PC-9 (cell line): ENCODE measurements around the gene FOXP1.

Experiments
- CTCF ChIP-seq: fragments of 200-600 bp; sonication (generic); conservative IDR thresholded peaks from 2 replicates; pipeline ENCODE4 v1.6.1; 2017; ENCODE audit warnings: mixed run types, antibody characterized with exemption, mild to moderate bottlenecking, moderate library complexity
- EZH2 ChIP-seq: fragments of 200-600 bp; sonication (generic); IDR thresholded peaks from 2 replicates; pipeline ENCODE4 v1.8.0; 2017; ENCODE audit warnings: antibody characterized with exemption, low read depth

GRCh38 chr3:71466483-71466882 lies 117.0 kb downstream of the FOXP1 start:
- TF ChIP-seq CTCF (no peak), EZH2 (no peak)
